Peyer's patch (tissue), 4 donors: ENCODE results near the gene OR8G1. TPM values are rescaled to one million over a fixed set of nuclear protein-coding genes. Genes with fewer than 3 reads are reported as not detected.

ENCODE experiments used
- DNase-seq, 3 donors: peaks; one replicate each; pipeline ENCODE4 v3.0.0-alpha.2; 2017 to 2019
- H3K27ac ChIP-seq, 4 donors: fragments of 200-600 bp; sonication (generic); one replicate each; pipeline ENCODE4 v1.5.1; 2016 to 2019
- H3K27me3 ChIP-seq, 2 donors: fragments of 200-600 bp; sonication (generic); one replicate each; pipeline ENCODE4 v1.5.1; 2019
- H3K36me3 ChIP-seq, 3 donors: fragments of 200-600 bp; sonication (generic); one replicate each; pipeline ENCODE4 v1.5.1; 2016 to 2019
- H3K4me1 ChIP-seq, 4 donors: fragments of 200-600 bp; sonication (generic); one replicate each; pipeline ENCODE4 v1.5.1; 2016 to 2019
- H3K4me3 ChIP-seq, 4 donors: fragments of 200-600 bp; sonication (generic); 1 replicate in 3 of 4; 2 replicates in 1 of 4; pipeline ENCODE4 v1.5.1; 2016 to 2019; ENCODE audit warnings: mild to moderate bottlenecking in 1 of 4
- H3K9me3 ChIP-seq, 4 donors: fragments of 200-600 bp; sonication (generic); one replicate each; pipeline ENCODE4 v1.5.1; 2016 to 2019; ENCODE audit warnings: mild to moderate bottlenecking in 1 of 4
- CTCF ChIP-seq, 6 experiments: fragments of 450-650 bp in 4 of 6; fragments of 200-600 bp in 2 of 6; sonication (generic) in 1 of 6; IDR thresholded peaks; one replicate each; pipeline ENCODE4 v1.5.1; 2017 to 2019; ENCODE audit warnings: antibody characterized with exemption in 6 of 6, mild to moderate bottlenecking in 3 of 6, moderate library complexity in 1 of 6
- POLR2A ChIP-seq, 2 donors: fragments of 450-650 bp; IDR thresholded peaks; one replicate each; pipeline ENCODE4 v1.5.1; 2017; ENCODE audit warnings: antibody characterized with exemption in 2 of 2, mild to moderate bottlenecking in 2 of 2, moderate library complexity in 2 of 2
- total RNA-seq, 4 donors: library from RNA; depleted of rRNA; stranded (reverse); fragments of >200 nt; gene quantifications; one replicate each; pipeline ENCODE4 v1.1.0, GENCODE V29; 2016

Gene OR8G1
- total RNA-seq, 4 donors from 2014 or later = 0.13 TPM; not detected in 3

DNA sequence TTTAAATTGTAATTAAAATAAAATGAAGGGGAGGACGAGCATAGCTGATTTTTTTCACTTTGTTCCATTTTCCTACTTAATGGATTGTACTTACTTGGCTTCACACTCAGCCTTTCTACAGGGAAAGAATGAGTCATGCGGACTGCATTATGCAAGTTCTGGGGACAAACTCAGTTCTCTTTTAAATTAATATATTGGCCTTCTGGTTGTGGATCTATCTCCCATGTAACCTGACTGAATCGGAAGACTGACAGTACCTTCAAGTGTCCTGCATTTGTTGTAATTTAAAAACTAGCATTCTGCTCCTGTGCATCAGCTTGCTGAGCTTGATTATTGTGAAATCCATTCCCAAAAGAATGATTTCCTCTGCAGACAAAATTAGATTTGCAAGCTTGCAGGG is 60.7 kb downstream of the OR8G1 start:
- Histone ChIP-seq H3K4me1 (no peaks in the 10 kb centered on the region), H3K4me3 (no peak overlapping the region), H3K27me3 (no peaks in the 10 kb centered on the region), H3K9me3 (no peaks in the 10 kb centered on the region), H3K36me3 (no peaks in the 10 kb centered on the region), H3K27ac (no peak overlapping the region)
- no peak for DNase-seq
- TF ChIP-seq POLR2A (IDR thresholded peaks at IDR 0.05) = no peak
- TF ChIP-seq CTCF (IDR thresholded peaks at IDR 0.05) = no peak

GRCh38 chr11:124302347-124303125 is 61.6 kb downstream of the OR8G1 start:
- DNase-seq = no peak
- H3K36me3 ChIP-seq = no peaks in the 10 kb centered on the region
- H3K9me3 ChIP-seq = no peaks in the 10 kb centered on the region
- H3K27me3 ChIP-seq = no peaks in the 10 kb centered on the region
- H3K4me1 ChIP-seq = no peaks in the 10 kb centered on the region
- TF ChIP-seq CTCF (IDR thresholded peaks at IDR 0.05) (no peak), POLR2A (IDR thresholded peaks at IDR 0.05) (no peak)
- H3K4me3 ChIP-seq = no peak overlapping the region
- H3K27ac ChIP-seq = no peak overlapping the region

Other genes starting within 250 kb of the OR8G1 start
- not detected for gene OR10G6, start 245.9 kb upstream of the OR8G1 start, total RNA-seq
- not detected for gene OR10G4, start 228.1 kb upstream of the OR8G1 start, total RNA-seq
- not detected for gene OR10G9, start 218.1 kb upstream of the OR8G1 start, total RNA-seq
- gene OR10G8, start 214.3 kb upstream of the OR8G1 start, total RNA-seq = not detected
- gene OR10G7, start 199.8 kb upstream of the OR8G1 start, total RNA-seq = not detected
- gene VWA5A, start 125.6 kb upstream of the OR8G1 start, total RNA-seq = 10 to 100 TPM; 45.2 to 83.4 (median 62.6) TPM
- gene OR10D3, start 57.8 kb upstream of the OR8G1 start, total RNA-seq = not detected
- gene OR8G5, start 15.3 kb downstream of the OR8G1 start, total RNA-seq = not detected
- not detected for gene OR8D1, start 72.9 kb downstream of the OR8G1 start, total RNA-seq
- not detected for gene OR8D2, start 79.1 kb downstream of the OR8G1 start, total RNA-seq
- gene OR8B2, start 143.4 kb downstream of the OR8G1 start, total RNA-seq = not detected
- gene OR8B3, start 157.9 kb downstream of the OR8G1 start, total RNA-seq = not detected
- gene OR8B4, start 183.8 kb downstream of the OR8G1 start, total RNA-seq = not detected
- gene OR8B8, start 204.6 kb downstream of the OR8G1 start, total RNA-seq = not detected